Measurements from ENCODE around the gene ERVK3-1.
A peak's percentile ranks its signal among the peaks of the same experiment; 100 is the strongest.
"Not testable (repeated sequence)": the region's sequence is repeated elsewhere in the genome, so short reads cannot be mapped to it uniquely, and the experiment has no call there.

The ERVK3-1 gene

GRCh38 chr19:58305932-58306323 lies 751 bp downstream of the ERVK3-1 start:
- DNase-seq = no peak

GRCh38 chr19:58307736-58308135 lies 2.6 kb downstream of the ERVK3-1 start:
- DNase-seq = no peak

GRCh38 chr19:58310685-58311084 lies 5.5 kb downstream of the ERVK3-1 start:
- not testable (repeated sequence) for DNase-seq

GRCh38 chr19:58311345-58311865 lies 6.2 kb downstream of the ERVK3-1 start:
- DNase-seq = no peak

- DNase-seq = no peak
Observed at GRCh38 chr19:58315580-58315979, 10.4 kb downstream of the ERVK3-1 start.

- DNase-seq = no peak
Observed at GRCh38 chr19:58317476-58318072, 12.4 kb downstream of the ERVK3-1 start.

- no peak for DNase-seq
Observed at GRCh38 chr19:58318297-58318696, 13.1 kb downstream of the ERVK3-1 start.

GRCh38 chr19:58319241-58319640 lies 14.1 kb downstream of the ERVK3-1 start:
- DNase-seq = no peak

- DNase-seq = no peak
Observed at GRCh38 chr19:58325311-58326022, 20.3 kb downstream of the ERVK3-1 start.

GRCh38 chr19:58326501-58326913 lies 21.3 kb downstream of the ERVK3-1 start:
- no peak for DNase-seq

GRCh38 chr19:58326914-58327726 lies 21.9 kb downstream of the ERVK3-1 start, which contains the start of gene ZSCAN22:
TSS of gene ZSCAN22 (plus strand) at chr19:58326994. CDS start at chr19:58334803, 7,809 bp downstream.
- DNase-seq = peak; percentile 89

- no peak for DNase-seq
Observed at GRCh38 chr19:58328999-58329398, 23.8 kb downstream of the ERVK3-1 start.

- no peak for DNase-seq
Observed at GRCh38 chr19:58330458-58330857, 25.3 kb downstream of the ERVK3-1 start.

GRCh38 chr19:58332697-58333096 lies 27.5 kb downstream of the ERVK3-1 start:
- DNase-seq = no peak

- no peak for DNase-seq
Observed at GRCh38 chr19:58334691-58335249, 29.6 kb downstream of the ERVK3-1 start.

- no peak for DNase-seq
Observed at GRCh38 chr19:58335630-58336029, 30.5 kb downstream of the ERVK3-1 start.

- DNase-seq = no peak
Observed at GRCh38 chr19:58336216-58336615, 31.0 kb downstream of the ERVK3-1 start.

GRCh38 chr19:58336820-58337219 lies 31.6 kb downstream of the ERVK3-1 start:
- DNase-seq = no peak

- DNase-seq = no peak
Observed at GRCh38 chr19:58338336-58338735, 33.2 kb downstream of the ERVK3-1 start.

GRCh38 chr19:58338825-58339558 lies 33.8 kb downstream of the ERVK3-1 start:
- no peak for DNase-seq

GRCh38 chr19:58345558-58345957 lies 40.4 kb downstream of the ERVK3-1 start:
- no peak for DNase-seq

All from CD4-positive, alpha-beta T cell treated with Interferon gamma for 1 hour (primary cell).